GM18873 (cell line): Measurements from ENCODE around the gene DLG2.
"Not testable (repeated sequence)": the region's sequence is repeated elsewhere in the genome, so short reads cannot be mapped to it uniquely, and the experiment has no call there.

Experiments used
- ATAC-seq: cut with Tn5 transposase; IDR thresholded peaks from one replicate; pipeline ENCODE4 v1.9.1; 2021; ENCODE audit warnings: mild to moderate bottlenecking, moderate library complexity, moderate number of reproducible peaks; ENCODE audit not compliant: unreplicated experiment, low FRiP score

Gene DLG2

GRCh38 chr11:83609191-83609590 is 2018.0 kb downstream of the DLG2 start:
- ATAC-seq = no peak

- no peak for ATAC-seq
Observed at GRCh38 chr11:83608571-83608970, 2018.6 kb downstream of the DLG2 start.

- no peak for ATAC-seq
Observed at GRCh38 chr11:83601914-83602527, 2025.1 kb downstream of the DLG2 start.

GRCh38 chr11:83601201-83601913 is 2025.8 kb downstream of the DLG2 start:
- no peak for ATAC-seq

- no peak for ATAC-seq
Observed at GRCh38 chr11:83600661-83601060, 2026.5 kb downstream of the DLG2 start.

- ATAC-seq = no peak
Observed at GRCh38 chr11:83599066-83599465, 2028.1 kb downstream of the DLG2 start.

- ATAC-seq = not testable (repeated sequence)
Observed at GRCh38 chr11:83587797-83588196, 2039.3 kb downstream of the DLG2 start.

GRCh38 chr11:83583757-83584366 is 2043.3 kb downstream of the DLG2 start:
- peak; percentile 98 for ATAC-seq

- ATAC-seq = no peak
Observed at GRCh38 chr11:83574519-83574918, 2052.6 kb downstream of the DLG2 start.

GRCh38 chr11:83572581-83573496 is 2054.3 kb downstream of the DLG2 start:
- ATAC-seq = no peak

GRCh38 chr11:83571302-83571701 is 2055.8 kb downstream of the DLG2 start:
- ATAC-seq = no peak

GRCh38 chr11:83569134-83569805 is 2057.9 kb downstream of the DLG2 start:
- no peak for ATAC-seq

GRCh38 chr11:83568516-83568915 is 2058.6 kb downstream of the DLG2 start:
- ATAC-seq = no peak

- ATAC-seq = no peak
Observed at GRCh38 chr11:83566950-83567349, 2060.2 kb downstream of the DLG2 start.

- ATAC-seq = no peak
Observed at GRCh38 chr11:83564870-83565269, 2062.3 kb downstream of the DLG2 start.

GRCh38 chr11:83558281-83558680 is 2068.9 kb downstream of the DLG2 start:
- ATAC-seq = no peak

- ATAC-seq = no peak
Observed at GRCh38 chr11:83557653-83558052, 2069.5 kb downstream of the DLG2 start.

- no peak for ATAC-seq
Observed at GRCh38 chr11:83554876-83555275, 2072.3 kb downstream of the DLG2 start.

- ATAC-seq = no peak
Observed at GRCh38 chr11:83549984-83550667, 2077.0 kb downstream of the DLG2 start.

- no peak for ATAC-seq
Observed at GRCh38 chr11:83546368-83546767, 2080.8 kb downstream of the DLG2 start.
